ELR (cell line): Measurements from ENCODE around the gene C22orf23.
"Not testable (repeated sequence)": the region's sequence is repeated elsewhere in the genome, so short reads cannot be mapped to it uniquely, and the experiment has no call there.

Experiments
- DNase-seq: peaks from one replicate; pipeline ENCODE4 v3.0.0-alpha.2; 2015; ENCODE audit warnings: low read depth

The C22orf23 gene

GRCh38 chr22:37954686-37955085 lies 1.3 kb upstream of the C22orf23 start:
- no peak for DNase-seq

- peak; percentile 43 for DNase-seq
Measured at GRCh38 chr22:37953062-37953436, 352 bp downstream of the C22orf23 start.

- peak; percentile 33 for DNase-seq
Measured at GRCh38 chr22:37952629-37953028, 772 bp downstream of the C22orf23 start.

GRCh38 chr22:37951305-37951704 lies 2.1 kb downstream of the C22orf23 start:
- DNase-seq = no peak

GRCh38 chr22:37947142-37947795 lies 6.1 kb downstream of the C22orf23 start:
- not testable (repeated sequence) for DNase-seq

GRCh38 chr22:37944423-37944822 lies 9.0 kb downstream of the C22orf23 start:
- not testable (repeated sequence) for DNase-seq

- DNase-seq = no peak
Measured at GRCh38 chr22:37943825-37944198, 9.6 kb downstream of the C22orf23 start.

GRCh38 chr22:37943136-37943824 lies 10.1 kb downstream of the C22orf23 start:
- no peak for DNase-seq

GRCh38 chr22:37942133-37942532 lies 11.3 kb downstream of the C22orf23 start:
- no peak for DNase-seq

GRCh38 chr22:37940698-37941376 lies 12.6 kb downstream of the C22orf23 start:
- DNase-seq = peak; percentile 79

GRCh38 chr22:37933711-37934376 lies 19.6 kb downstream of the C22orf23 start:
- DNase-seq = peak; percentile 96

- DNase-seq = no peak
Measured at GRCh38 chr22:37932821-37933578, 20.4 kb downstream of the C22orf23 start.

GRCh38 chr22:37932401-37932800 lies 21.0 kb downstream of the C22orf23 start:
- no peak for DNase-seq

- no peak for DNase-seq
Measured at GRCh38 chr22:37931893-37932389, 21.5 kb downstream of the C22orf23 start.

- no peak for DNase-seq
Measured at GRCh38 chr22:37930952-37931440, 22.4 kb downstream of the C22orf23 start.

- peak; percentile 51 for DNase-seq
Measured at GRCh38 chr22:37930270-37930951, 23.0 kb downstream of the C22orf23 start.

- DNase-seq = no peak
Measured at GRCh38 chr22:37929390-37929789, 24.0 kb downstream of the C22orf23 start.

- DNase-seq = no peak
Measured at GRCh38 chr22:37927637-37927936, 25.8 kb downstream of the C22orf23 start.

- DNase-seq = no peak
Measured at GRCh38 chr22:37926771-37927636, 26.4 kb downstream of the C22orf23 start.

- no peak for DNase-seq
Measured at GRCh38 chr22:37926358-37926757, 27.0 kb downstream of the C22orf23 start.
